ENCODE data around the gene KLHL14. TPM values are rescaled to one million over a fixed set of nuclear protein-coding genes. Genes with fewer than 3 reads are reported as not detected.
"Not testable (repeated sequence)": the region's sequence is repeated elsewhere in the genome, so short reads cannot be mapped to it uniquely, and the experiment has no call there.

The KLHL14 gene
- total and polyA plus RNA-seq, 4 experiments from 2014 or later, result 0.05 TPM; not detected in 3

- H3K9me3 Mint-ChIP-seq, result no peaks in the 10 kb centered on the region
- Histone ChIP-seq H3K9me3 (ENCODE audit: control insufficient read depth in 1 of 2, low read length in 2 of 2) (no peaks in the 10 kb centered on the region), H3K4me3 (ENCODE audit: low read length in 2 of 2) (no peak overlapping the region), H3K27ac (ENCODE audit: low read depth, low read length) (no peak overlapping the region), H3K4me1 (ENCODE audit: insufficient read depth, low read length) (no peaks in the 10 kb centered on the region), H3K27me3 (ENCODE audit: insufficient read depth, low read length) (no peaks in the 10 kb centered on the region), H3K36me3 (ENCODE audit: insufficient read depth, low read length) (no peaks in the 10 kb centered on the region)
- intact Hi-C loops (cut with micrococcal nuclease), result no loop called here
- no peak for DNase-seq
- H3K27me3 Mint-ChIP-seq, result peaks cover 1 to 2% of the 10 kb centered on the region in 2 donors
- no peak overlapping the region for H3K27ac Mint-ChIP-seq
- no peak overlapping the region for H3K4me3 Mint-ChIP-seq
- ChIA-PET CTCF (ENCODE audit: partially characterized antibody) (no interaction called here), POLR2A (ENCODE audit: partially characterized antibody) (no interaction called here)
- no peaks in the 10 kb centered on the region for H3K36me3 Mint-ChIP-seq
- H3K4me1 Mint-ChIP-seq, result no peaks in the 10 kb centered on the region
These were observed 98.3 kb downstream of the KLHL14 start for GRCh38 chr18:32674491-32674890.

- DNase-seq, result no peak
- Histone ChIP-seq H3K36me3 (ENCODE audit: insufficient read depth, low read length) (no peaks in the 10 kb centered on the region), H3K4me1 (ENCODE audit: insufficient read depth, low read length) (no peaks in the 10 kb centered on the region), H3K9me3 (ENCODE audit: control insufficient read depth in 1 of 2, low read length in 2 of 2) (no peaks in the 10 kb centered on the region), H3K4me3 (ENCODE audit: low read length in 2 of 2) (no peak overlapping the region), H3K27me3 (ENCODE audit: insufficient read depth, low read length) (no peaks in the 10 kb centered on the region), H3K27ac (ENCODE audit: low read depth, low read length) (no peak overlapping the region)
- Mint-ChIP-seq H3K4me1 (no peaks in the 10 kb centered on the region), H3K27ac (no peak overlapping the region), H3K4me3 (no peak overlapping the region), H3K36me3 (no peaks in the 10 kb centered on the region), H3K9me3 (no peaks in the 10 kb centered on the region), H3K27me3 (peaks cover 1 to 2% of the 10 kb centered on the region in 2 donors)
- ChIA-PET CTCF (ENCODE audit: partially characterized antibody) (no interaction called here), POLR2A (ENCODE audit: partially characterized antibody) (no interaction called here)
- intact Hi-C loops (cut with micrococcal nuclease), result no loop called here
These were observed 100.4 kb downstream of the KLHL14 start for GRCh38 chr18:32672398-32672797.

GRCh38 chr18:32670727-32671126, 102.1 kb downstream of the KLHL14 start:
- H3K4me1 ChIP-seq (ENCODE audit: insufficient read depth, low read length), result no peaks in the 10 kb centered on the region
- DNase-seq, result no peak
- no peaks in the 10 kb centered on the region for H3K9me3 ChIP-seq (ENCODE audit: control insufficient read depth in 1 of 2, low read length in 2 of 2)
- intact Hi-C loops (cut with micrococcal nuclease), result no loop called here
- Mint-ChIP-seq H3K27ac (no peak overlapping the region), H3K27me3 (peaks cover 1 to 2% of the 10 kb centered on the region in 2 donors), H3K9me3 (no peaks in the 10 kb centered on the region), H3K4me1 (no peaks in the 10 kb centered on the region), H3K36me3 (no peaks in the 10 kb centered on the region), H3K4me3 (no peak overlapping the region)
- no peaks in the 10 kb centered on the region for H3K27me3 ChIP-seq (ENCODE audit: insufficient read depth, low read length)
- no peaks in the 10 kb centered on the region for H3K36me3 ChIP-seq (ENCODE audit: insufficient read depth, low read length)
- POLR2A ChIA-PET (ENCODE audit: partially characterized antibody), result no interaction called here
- CTCF ChIA-PET (ENCODE audit: partially characterized antibody), result no interaction called here
- no peak overlapping the region for H3K4me3 ChIP-seq (ENCODE audit: low read length in 2 of 2)
- H3K27ac ChIP-seq (ENCODE audit: low read depth, low read length), result no peak overlapping the region

GRCh38 chr18:32669549-32670165, 103.2 kb downstream of the KLHL14 start:
- intact Hi-C loops (cut with micrococcal nuclease), result no loop called here
- Mint-ChIP-seq H3K27ac (no peak overlapping the region), H3K36me3 (no peaks in the 10 kb centered on the region), H3K9me3 (no peaks in the 10 kb centered on the region), H3K4me3 (no peak overlapping the region), H3K4me1 (no peaks in the 10 kb centered on the region), H3K27me3 (peaks cover 1 to 2% of the 10 kb centered on the region in 2 donors)
- H3K36me3 ChIP-seq (ENCODE audit: insufficient read depth, low read length), result no peaks in the 10 kb centered on the region
- POLR2A ChIA-PET (ENCODE audit: partially characterized antibody), result no interaction called here
- H3K4me1 ChIP-seq (ENCODE audit: insufficient read depth, low read length), result no peaks in the 10 kb centered on the region
- H3K9me3 ChIP-seq (ENCODE audit: control insufficient read depth in 1 of 2, low read length in 2 of 2), result no peaks in the 10 kb centered on the region
- CTCF ChIA-PET (ENCODE audit: partially characterized antibody), result no interaction called here
- no peak for DNase-seq
- no peak overlapping the region for H3K4me3 ChIP-seq (ENCODE audit: low read length in 2 of 2)
- H3K27me3 ChIP-seq (ENCODE audit: insufficient read depth, low read length), result no peaks in the 10 kb centered on the region
- no peak overlapping the region for H3K27ac ChIP-seq (ENCODE audit: low read depth, low read length)

DNA sequence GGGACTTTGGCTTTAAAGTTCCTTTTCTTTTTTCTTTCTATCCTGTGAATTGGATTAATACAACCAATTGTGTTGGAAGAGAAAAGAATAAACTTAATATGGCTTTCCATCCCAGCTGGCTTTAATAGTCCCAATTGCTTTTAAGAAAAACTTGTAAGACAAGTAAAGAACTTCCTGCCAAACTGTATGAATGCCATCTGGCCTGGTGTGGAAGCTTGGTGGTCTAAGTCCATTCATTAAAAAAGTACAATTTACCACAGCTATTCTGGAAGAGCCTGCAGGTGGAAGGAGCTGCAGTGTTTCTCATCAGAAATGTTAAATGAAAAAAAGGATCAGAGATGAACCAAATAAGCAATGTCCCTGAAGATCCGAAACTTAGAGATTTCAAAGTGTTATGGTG, 103.9 kb downstream of the KLHL14 start:
- H3K27ac ChIP-seq (ENCODE audit: low read depth, low read length), result no peak overlapping the region
- no peaks in the 10 kb centered on the region for H3K9me3 Mint-ChIP-seq
- no peaks in the 10 kb centered on the region for H3K9me3 ChIP-seq (ENCODE audit: control insufficient read depth in 1 of 2, low read length in 2 of 2)
- H3K27me3 ChIP-seq (ENCODE audit: insufficient read depth, low read length), result no peaks in the 10 kb centered on the region
- no peak overlapping the region for H3K4me3 ChIP-seq (ENCODE audit: low read length in 2 of 2)
- no peaks in the 10 kb centered on the region for H3K4me1 Mint-ChIP-seq
- H3K27ac Mint-ChIP-seq, result no peak overlapping the region
- no peaks in the 10 kb centered on the region for H3K36me3 ChIP-seq (ENCODE audit: insufficient read depth, low read length)
- no peak overlapping the region for H3K4me3 Mint-ChIP-seq
- ChIA-PET POLR2A (ENCODE audit: partially characterized antibody) (no interaction called here), CTCF (ENCODE audit: partially characterized antibody) (no interaction called here)
- H3K36me3 Mint-ChIP-seq, result no peaks in the 10 kb centered on the region
- peaks cover 0 to 1% of the 10 kb centered on the region in 2 donors for H3K27me3 Mint-ChIP-seq
- H3K4me1 ChIP-seq (ENCODE audit: insufficient read depth, low read length), result no peaks in the 10 kb centered on the region
- intact Hi-C loops (cut with micrococcal nuclease), result no loop called here
- no peak for DNase-seq

GRCh38 chr18:32661486-32662299, 111.1 kb downstream of the KLHL14 start:
- POLR2A ChIA-PET (ENCODE audit: partially characterized antibody), result no interaction called here
- H3K9me3 Mint-ChIP-seq, result peaks cover 0 to 5% (median 1%) of the 10 kb centered on the region in 8 donors

GRCh38 chr18:32654507-32654906, 118.3 kb downstream of the KLHL14 start:
- H3K27me3 Mint-ChIP-seq; POLR2A ChIA-PET (ENCODE audit: partially characterized antibody); H3K27ac Mint-ChIP-seq; H3K4me1 ChIP-seq (ENCODE audit: insufficient read depth, low read length); H3K4me3 ChIP-seq (ENCODE audit: low read length in 2 of 2); H3K27me3 ChIP-seq (ENCODE audit: insufficient read depth, low read length); H3K27ac ChIP-seq (ENCODE audit: low read depth, low read length); DNase-seq; H3K36me3 ChIP-seq (ENCODE audit: insufficient read depth, low read length); intact Hi-C loops (cut with micrococcal nuclease); H3K4me3 Mint-ChIP-seq; H3K9me3 ChIP-seq (ENCODE audit: control insufficient read depth in 1 of 2, low read length in 2 of 2); CTCF ChIA-PET (ENCODE audit: partially characterized antibody); H3K36me3 Mint-ChIP-seq; H3K4me1 Mint-ChIP-seq: not testable (repeated sequence)
- H3K9me3 Mint-ChIP-seq, result peaks cover 0 to 11% (median 1%) of the 10 kb centered on the region in 8 donors

More at GRCh38 chr18:32661486-32662299, 111.1 kb downstream of the KLHL14 start:
- H3K27me3 Mint-ChIP-seq, result no peaks in the 10 kb centered on the region
- H3K9me3 ChIP-seq (ENCODE audit: control insufficient read depth in 1 of 2, low read length in 2 of 2), result no peaks in the 10 kb centered on the region
- no peaks in the 10 kb centered on the region for H3K4me1 ChIP-seq (ENCODE audit: insufficient read depth, low read length)
- no peak overlapping the region for H3K4me3 ChIP-seq (ENCODE audit: low read length in 2 of 2)
- no peaks in the 10 kb centered on the region for H3K36me3 ChIP-seq (ENCODE audit: insufficient read depth, low read length)
- no peaks in the 10 kb centered on the region for H3K27me3 ChIP-seq (ENCODE audit: insufficient read depth, low read length)
- no peak overlapping the region for H3K4me3 Mint-ChIP-seq
- H3K4me1 Mint-ChIP-seq, result no peaks in the 10 kb centered on the region
- DNase-seq, result no peak
- intact Hi-C loops (cut with micrococcal nuclease), result no loop called here
- H3K27ac Mint-ChIP-seq, result no peak overlapping the region
- no peak overlapping the region for H3K27ac ChIP-seq (ENCODE audit: low read depth, low read length)
- H3K36me3 Mint-ChIP-seq, result no peaks in the 10 kb centered on the region
- CTCF ChIA-PET (ENCODE audit: partially characterized antibody), result no interaction called here
